Endothelial cell of umbilical vein (primary cell): ENCODE measurements around the gene ATOH1.

ENCODE experiments used
- CTCF ChIP-seq, 2 donors: IDR thresholded peaks; 1 replicate in 1 of 2; 2 replicates in 1 of 2; pipeline ENCODE4 v1.5.1; 2011; ENCODE audit warnings: low read length in 2 of 2, mild to moderate bottlenecking in 2 of 2, moderate library complexity in 2 of 2, control low read depth in 1 of 2, inconsistent platforms in 1 of 2, low read depth in 1 of 2; ENCODE audit not compliant: insufficient read depth in 1 of 2; ENCODE audit errors: extremely low read depth in 1 of 2
- EZH2 ChIP-seq: IDR thresholded peaks from 2 replicates; pipeline ENCODE4 v1.6.1; 2012; ENCODE audit warnings: borderline replicate concordance, low read depth, mild to moderate bottlenecking, moderate library complexity, low read length, inconsistent platforms; ENCODE audit not compliant: severe bottlenecking
- JUN ChIP-seq: IDR thresholded peaks from 2 replicates; pipeline ENCODE4 v1.6.1; 2011; ENCODE audit warnings: borderline replicate concordance, low read depth; ENCODE audit not compliant: insufficient read length, insufficient read depth
- MYC ChIP-seq: IDR thresholded peaks from one replicate; pipeline ENCODE4 v1.6.1; 2011; ENCODE audit warnings: mild to moderate bottlenecking, low read depth, low read length
- POLR2A ChIP-seq: IDR thresholded peaks from 2 replicates; pipeline ENCODE4 v1.6.1; 2012; ENCODE audit warnings: low read depth, mild to moderate bottlenecking, control low read depth, low read length
- POLR2AphosphoS5 ChIP-seq: IDR thresholded peaks from 2 replicates; pipeline ENCODE4 v1.6.1; 2012; ENCODE audit warnings: low read depth, mild to moderate bottlenecking, control low read depth, low read length, moderate library complexity; ENCODE audit not compliant: insufficient read depth
- TF ChIP-seq, protein P1 (sequence below): IDR thresholded peaks from 2 replicates; pipeline ENCODE4 v1.6.1; 2011; ENCODE audit not compliant: insufficient read depth, insufficient read length

- TF ChIP-seq CTCF (IDR thresholded peaks at IDR 0.05; ENCODE audit: extremely low read depth in 1 of 2, insufficient read depth in 1 of 2, low read depth in 1 of 2, low read length in 2 of 2) (no peak), POLR2A (no peak), JUN (no peak), EZH2 (no peak), MYC (no peak), POLR2AphosphoS5 (no peak)
- TF ChIP-seq, protein P1, sequence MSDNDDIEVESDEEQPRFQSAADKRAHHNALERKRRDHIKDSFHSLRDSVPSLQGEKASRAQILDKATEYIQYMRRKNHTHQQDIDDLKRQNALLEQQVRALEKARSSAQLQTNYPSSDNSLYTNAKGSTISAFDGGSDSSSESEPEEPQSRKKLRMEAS: no peak
These were observed 47.4 kb upstream of the ATOH1 start for GRCh38 chr4:93781198-93781597.
